GM21526 (cell line): Measurements from ENCODE around the gene ACSL5.
"Not testable (repeated sequence)": the region's sequence is repeated elsewhere in the genome, so short reads cannot be mapped to it uniquely, and the experiment has no call there.

Source experiments
- ATAC-seq: cut with Tn5 transposase; IDR thresholded peaks from one replicate; pipeline ENCODE4 v1.9.1; 2021; ENCODE audit warnings: moderate library complexity; ENCODE audit not compliant: unreplicated experiment, low FRiP score

Gene ACSL5

DNA sequence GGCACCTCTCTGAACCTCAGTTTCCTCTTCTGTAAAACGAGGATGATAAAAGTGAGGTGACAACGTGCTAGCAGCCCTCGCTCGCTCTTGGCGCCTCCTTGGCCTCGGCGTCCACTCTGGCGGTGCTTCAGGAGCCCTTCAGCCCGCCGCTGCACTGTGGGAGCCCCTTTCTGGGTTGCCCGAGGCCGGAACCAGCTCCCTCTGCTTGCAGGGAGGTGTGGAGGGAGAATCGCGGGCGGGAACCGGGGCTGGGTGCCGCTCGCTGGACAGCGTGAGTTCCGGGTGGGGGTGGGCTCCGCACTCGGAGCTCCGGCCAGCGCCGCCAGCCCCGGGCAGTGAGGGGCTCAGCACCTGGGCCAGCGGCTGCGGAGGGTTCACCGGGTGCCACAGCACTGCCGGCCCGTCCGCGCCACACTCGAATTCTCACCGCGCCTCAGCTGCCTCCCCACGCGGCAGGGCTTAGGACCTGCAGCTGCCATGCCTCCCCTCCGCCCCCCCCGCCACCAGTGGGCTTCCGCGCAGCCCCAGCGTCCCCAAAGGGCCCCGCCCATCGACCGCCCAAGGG, 24.3 kb upstream of the ACSL5 start:
- ATAC-seq = no peak

DNA sequence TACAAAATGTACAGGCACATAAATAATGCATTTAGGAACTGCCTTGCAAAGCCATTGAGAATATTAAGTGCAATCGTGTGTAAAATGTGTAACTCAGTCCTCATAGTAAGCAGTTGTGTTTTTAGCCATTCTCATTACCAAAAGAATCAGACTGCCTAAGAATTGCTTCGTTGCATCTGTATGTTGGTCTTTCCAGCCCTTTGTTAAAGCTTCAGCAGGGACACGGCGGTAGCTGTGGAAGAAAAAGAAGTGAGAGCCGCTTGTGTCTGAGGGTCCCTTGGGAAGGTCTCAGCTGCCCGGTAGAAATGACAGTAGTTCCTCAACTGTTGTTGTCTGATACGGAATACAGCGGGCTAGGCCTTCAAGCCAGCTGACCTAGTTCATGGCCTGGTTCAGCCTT, 22.8 kb upstream of the ACSL5 start:
- no peak for ATAC-seq

DNA sequence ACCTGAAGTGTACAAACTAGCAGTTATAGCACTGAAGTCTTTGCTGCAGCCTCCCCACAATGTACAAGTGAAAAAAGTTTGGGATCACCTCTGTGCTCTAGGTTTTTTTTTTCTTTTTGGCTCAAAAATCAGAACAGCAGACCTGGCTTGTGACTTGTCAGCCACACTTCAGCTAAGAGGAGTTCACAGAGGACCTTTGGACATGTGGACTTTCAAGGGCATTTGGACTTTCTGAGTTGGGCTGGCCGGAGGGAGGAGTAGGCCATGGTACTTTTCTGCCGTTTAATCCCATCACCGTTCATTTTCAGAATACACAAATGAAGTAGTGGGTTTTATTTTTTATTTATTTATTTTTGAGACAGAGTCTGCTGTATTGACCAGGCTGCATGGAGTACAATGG, 21.9 kb upstream of the ACSL5 start:
- ATAC-seq = no peak

DNA sequence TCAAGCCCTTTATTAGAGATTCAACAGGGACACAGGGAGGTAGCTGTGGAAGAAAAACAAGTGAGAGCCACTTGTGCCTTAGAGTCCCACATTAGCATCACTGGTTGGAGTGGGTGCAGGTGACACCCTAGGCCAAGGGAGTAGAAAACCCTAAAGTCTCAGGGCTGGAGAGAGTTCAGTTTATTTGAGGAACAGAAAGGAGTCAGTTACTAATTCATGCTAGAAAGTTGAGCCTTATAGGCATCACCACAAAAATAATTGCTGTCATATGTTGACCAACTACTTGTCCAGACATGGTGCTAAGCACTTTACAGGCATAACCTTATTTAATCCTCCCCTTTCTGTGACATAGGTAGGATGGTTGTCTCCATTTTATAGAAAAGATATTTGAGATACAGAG, 20.9 kb upstream of the ACSL5 start:
- ATAC-seq = no peak

DNA sequence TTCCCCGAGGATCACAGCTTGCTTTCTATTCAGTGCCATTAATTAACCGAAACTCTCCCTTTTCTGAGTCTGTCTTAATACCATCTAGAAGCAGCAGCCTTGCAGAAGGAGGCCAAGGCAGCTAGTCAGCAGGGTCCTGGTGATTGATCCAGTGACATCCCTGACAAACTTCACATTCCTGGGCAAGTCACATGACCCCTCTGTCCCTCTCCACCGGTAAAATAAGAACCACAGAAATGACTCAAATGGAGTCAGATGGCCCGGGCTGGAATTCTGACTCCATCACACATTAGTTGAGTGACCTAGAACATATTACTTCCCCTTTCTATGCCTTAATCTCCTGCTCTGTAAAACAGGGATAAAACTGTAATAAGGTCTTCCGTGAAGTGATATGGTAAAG, 17.2 kb upstream of the ACSL5 start:
- ATAC-seq = no peak

DNA sequence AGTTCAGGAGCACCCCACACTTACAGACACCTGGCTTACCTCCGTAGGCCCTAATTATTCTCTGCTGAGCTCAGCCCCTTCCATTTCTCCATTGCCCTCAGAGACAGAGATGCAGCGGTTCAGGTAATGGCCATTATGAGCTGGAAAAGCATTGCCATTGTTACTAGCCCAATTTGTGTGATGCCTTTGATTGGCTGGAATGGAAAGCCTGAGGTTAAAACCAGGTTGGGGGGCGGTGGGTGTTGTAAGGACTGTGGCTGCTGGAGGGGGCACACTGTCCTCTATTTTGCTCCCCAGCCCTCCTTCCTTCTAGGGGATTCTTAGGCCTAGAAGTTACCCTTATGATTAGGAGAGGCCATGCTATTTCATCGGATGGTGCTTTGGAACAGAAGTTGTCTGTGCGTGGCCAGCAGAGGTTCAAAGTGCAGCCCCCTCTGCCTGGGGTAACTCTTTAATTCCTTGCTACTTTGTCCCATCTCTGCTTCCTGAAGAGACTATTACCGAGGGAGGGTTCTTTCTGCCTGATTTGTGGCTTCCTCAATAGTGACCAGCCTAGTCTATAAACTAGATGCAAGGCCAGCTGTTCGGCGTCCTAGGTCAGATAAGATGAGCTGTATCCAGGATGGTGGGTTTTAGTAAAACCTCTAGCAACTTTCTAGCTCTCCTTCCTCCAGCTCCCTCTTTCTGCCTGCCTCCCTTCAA, 14.2 kb upstream of the ACSL5 start:
- ATAC-seq = no peak

DNA sequence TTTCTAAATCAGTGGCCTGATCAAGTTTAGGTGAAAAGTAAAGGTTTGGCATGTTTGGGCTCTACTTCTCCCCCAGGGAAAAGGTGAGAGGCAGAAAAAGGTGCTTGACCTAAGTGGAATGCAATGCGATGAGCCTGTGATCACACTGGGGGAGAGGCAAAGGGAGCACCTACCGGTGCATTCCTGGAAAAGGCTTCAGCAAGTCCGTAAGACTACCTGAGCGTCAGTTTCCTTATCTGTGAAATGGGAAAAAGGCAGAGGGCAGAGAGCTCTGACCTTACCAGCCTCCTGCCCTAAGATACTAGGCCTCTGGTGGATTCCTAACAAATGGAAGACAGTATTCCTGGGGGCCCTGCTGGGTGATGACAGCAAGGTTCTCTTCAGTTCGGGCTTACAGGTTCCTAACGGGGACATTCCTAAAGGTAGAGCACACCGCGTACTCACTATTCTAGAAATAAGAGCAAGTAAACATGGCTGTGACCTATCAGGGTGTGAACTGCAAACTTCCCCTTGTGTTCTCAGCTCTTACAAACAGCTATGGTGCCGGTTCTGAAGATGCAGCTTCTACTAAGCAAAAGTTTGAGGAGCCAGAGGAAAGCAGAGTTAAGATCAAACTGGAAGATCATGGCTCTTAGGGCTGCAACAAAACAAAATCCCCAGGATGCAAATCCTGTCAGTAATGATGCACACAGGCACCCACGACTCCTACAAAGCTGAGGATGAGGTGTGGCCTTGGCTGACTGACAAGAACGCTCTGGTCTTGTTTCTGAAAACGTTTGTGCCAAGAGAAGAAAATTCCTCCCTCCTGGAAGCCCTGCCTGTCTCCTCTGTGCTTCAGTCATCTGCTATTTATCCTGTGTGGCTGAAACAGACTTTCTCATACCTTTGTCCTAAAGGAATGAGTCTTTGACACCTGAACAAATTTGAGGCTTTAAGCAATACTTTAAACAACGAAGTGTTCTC, 13.3 kb upstream of the ACSL5 start:
- ATAC-seq = no peak

DNA sequence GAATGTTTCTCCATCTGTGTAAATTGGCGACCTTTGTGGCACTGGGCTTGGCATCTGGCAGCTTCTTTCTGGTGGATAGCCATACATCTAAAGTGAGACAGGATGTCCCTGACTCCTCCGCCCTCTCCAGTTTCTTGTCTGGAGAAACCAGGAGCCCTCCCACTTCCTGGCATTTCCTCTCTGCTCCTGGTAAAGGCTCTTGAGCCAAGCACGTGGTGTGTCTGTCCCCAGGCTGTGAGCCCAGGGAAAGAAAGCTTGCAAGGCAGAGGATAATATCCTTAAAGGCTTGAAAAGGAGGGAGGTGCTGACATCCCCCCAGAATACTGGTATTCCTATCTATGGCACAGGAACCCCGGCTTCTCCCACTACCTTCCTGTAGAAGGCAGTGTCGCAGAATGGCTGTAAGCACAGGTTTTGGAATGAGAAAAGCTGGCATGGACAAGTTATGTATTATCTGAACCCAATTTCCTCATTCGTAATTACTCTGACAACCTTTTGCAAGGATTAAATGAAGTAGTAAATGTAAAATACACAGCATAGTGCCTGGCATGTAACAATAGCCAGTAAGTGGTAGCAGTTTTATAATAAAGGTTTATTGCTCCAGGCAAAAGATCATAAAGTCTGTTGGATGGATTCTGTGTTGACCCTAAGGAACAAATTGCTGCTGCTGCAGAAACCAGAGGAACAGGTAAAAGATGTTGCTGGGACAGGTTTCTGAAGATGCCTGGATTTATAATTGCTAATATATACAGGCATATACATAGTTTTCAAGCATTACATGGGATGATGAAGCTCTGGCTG, 11.8 kb upstream of the ACSL5 start:
- ATAC-seq = no peak

DNA sequence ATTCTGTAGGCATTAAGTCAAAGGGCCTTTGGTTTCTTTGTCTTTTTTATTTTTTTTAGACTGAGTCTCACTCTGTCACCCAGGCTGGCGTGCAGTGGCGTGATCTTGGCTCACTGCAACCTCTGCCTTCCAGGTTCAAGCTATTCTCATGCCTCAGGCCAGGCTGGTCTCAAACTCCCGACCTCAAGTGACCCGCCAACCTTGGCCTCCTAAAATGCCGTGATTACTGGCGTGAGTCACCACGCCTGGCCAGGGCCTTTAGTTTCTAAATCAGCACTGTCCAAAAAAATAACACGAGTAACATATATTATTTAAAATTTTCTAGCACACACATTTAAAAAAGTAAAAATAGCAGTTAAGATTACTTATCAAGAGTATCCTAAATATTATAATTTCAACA, 11.1 kb upstream of the ACSL5 start:
- ATAC-seq = no peak

DNA sequence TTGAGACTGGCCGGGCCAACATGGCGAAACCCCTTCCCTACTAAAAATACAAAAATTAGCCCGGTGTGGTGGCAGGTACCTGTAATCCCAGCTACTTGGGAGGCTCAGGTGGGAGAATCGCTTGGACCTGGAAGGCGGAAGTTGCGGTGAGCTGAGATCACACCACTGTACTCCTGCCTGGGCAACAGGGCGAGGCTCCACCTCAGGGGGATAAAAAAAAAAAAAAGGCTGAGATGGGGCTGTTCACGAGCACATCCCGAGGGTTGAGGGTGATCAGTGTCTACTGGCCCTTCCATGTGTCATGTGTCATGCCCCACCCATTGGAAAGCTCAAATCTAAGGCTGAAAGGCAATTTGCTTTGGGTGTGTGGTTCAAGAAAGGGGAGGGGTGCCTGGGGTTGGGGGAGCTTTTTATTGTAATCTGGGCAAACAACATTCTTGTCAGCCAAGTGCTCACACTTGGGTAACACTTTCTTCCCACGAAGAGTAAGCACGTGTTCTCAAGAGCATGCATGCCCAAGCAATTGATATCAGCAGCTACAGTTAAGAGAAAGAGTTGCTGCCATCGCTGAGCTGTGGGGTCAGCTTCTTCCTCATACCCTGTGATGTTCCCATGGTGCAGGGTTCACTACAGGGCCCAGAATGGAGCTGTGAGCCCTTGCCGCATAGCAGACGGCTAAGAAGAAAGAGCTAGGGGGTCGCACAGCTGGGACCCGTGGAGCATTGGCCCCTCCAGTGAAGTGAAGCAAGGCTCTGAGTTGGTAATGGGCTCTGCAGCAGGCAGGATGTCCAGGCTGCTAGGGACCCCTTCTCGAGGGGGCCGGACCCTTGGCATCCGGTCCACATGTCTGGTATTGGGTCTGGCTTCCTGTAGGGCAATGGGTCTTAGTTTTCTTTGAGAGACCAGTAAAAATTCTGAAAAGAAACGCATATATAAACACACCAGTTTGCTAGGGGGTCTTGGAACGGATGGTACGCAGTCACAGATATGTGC, 9.9 kb upstream of the ACSL5 start:
- no peak for ATAC-seq

DNA sequence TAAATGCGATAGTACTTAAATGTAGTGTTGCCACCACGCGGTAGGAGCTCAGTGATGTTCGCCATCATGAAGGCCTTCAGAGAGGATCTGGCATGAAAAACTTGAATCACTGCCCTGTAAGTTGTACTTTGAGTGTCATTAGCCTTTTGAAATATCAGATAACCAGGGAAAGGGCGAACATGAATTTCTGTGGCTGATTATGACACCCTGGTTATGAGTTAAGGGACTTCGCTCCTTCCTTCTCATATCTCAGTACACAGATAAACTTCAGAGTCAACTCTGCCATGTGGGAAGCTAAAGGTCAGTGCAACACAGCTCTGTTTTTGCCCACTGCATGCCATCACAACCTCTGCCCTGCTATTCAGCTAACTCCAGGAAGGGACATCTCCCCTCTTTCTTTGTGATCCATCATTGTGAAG, 8.9 kb upstream of the ACSL5 start:
- no peak for ATAC-seq

DNA sequence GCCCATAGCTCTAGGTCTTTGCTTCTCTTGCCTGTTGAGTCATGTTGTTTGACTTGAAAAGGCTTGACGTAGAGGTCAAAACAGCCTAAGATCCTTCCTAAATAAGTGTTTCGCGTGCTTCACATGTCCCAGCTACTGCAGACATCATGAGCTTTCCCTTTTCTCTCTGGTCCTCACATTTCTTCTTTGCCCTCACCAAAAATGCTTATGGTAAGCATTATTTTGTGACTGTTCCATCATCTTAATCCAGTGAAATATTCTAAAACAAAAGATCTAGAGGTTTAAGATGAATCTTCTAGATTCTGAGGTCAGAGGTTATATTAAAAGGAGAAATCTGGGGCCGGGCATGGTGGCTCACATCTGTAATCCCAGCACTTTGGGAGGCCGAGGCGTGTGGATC, 8.5 kb upstream of the ACSL5 start:
- ATAC-seq = no peak

DNA sequence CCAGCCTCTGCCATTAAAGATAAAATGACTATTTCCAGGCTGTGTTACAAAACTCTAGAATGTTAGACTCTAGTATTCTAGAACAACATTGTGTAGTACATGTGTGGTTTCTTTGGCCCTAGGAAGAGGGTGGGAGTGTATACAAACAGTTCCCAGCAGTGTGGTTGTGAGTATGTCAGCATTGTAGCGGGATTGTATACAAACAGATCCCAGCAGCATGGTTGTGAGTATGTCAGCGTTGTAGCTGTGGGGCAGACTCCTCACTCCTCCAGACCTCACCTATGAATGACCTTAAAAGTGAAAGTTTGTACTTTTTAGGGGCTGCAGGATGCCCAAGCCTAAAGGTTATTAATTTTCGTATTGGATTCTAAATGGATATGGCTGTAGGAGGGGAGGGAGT, 6.9 kb upstream of the ACSL5 start:
- no peak for ATAC-seq

DNA sequence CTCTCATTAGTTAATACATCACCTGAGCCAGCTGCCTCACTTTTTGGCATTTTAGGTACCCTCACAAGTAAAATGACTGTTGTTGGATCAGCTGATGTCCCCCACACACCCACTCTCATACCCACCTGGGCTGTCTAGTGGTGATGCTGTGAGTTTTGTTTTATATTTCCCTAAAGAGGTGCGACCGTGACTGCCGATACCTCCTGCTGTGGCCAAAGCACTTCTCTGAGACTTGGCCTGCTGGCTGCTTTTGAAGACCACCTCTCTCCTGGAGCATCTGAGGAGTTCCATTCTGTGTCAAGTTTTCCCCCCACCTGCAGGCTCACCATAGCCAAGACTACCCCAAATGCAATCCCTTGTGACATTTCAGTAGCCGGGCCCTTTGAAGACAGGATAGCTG, 6.4 kb upstream of the ACSL5 start:
- no peak for ATAC-seq

DNA sequence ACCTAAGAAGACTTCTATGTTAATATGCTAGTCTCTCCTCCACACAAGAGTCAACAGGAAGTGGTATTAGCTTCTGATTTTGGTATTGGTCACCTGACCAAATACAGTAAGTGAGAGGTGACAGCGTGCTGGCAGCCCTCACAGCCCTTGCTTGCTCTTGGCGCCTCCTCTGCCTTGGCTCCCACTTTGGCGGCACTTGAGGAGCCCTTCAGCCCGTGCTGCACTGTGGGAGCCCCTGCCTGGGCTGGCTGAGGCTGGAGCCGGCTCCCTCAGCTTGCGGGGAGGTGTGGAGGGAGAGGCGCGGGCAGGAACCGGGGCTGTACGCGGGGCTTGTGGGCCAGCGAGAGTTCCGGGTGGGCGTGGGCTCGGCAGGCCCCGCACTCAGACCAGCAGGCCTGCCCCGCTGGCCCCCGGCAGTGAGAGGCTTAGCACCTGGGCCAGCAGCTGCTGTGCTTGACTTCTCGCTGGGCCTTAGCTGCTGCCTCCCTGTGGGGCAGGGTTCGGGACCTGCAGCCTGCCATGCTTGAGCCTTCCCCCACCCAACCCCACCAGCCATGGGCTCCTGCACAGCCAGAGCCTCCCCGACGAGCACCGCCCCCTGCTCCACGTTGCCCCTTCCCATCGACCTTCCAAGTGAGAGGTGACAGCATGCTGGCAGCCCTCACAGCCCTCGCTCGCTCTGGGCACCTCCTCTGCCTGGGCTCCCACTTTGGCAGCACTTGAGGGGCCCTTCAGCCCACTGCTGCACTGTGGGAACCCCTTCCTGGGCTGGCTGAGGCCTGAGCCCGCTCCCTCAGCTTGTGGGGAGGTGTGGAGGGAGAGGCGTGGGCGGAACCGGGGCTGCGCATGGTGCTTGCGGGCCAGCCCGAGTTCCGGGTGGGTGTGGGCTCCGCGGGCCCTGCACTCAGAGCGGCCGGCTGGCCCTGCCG, 4.2 kb upstream of the ACSL5 start:
- ATAC-seq = peak; percentile 92

DNA sequence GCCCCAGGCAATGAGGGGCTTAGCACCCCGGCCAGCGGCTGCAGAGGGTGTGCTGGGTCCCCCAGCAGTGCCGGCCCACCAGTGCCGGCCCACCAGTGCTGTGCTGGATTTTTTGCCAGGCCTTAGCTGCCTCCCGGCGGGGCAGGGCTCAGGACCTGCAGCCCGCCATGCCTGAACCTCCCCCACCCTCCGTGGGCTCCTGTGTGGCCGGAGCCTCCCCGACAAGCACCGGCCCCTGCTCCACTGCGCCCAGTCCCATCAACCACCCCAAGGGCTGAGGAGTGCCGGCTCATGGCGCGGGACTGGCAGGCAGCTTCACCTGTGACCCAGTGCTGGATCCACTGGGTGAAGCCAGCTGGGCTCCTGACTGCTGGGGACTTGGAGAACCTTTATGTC, 3.5 kb upstream of the ACSL5 start:
- ATAC-seq = no peak

DNA sequence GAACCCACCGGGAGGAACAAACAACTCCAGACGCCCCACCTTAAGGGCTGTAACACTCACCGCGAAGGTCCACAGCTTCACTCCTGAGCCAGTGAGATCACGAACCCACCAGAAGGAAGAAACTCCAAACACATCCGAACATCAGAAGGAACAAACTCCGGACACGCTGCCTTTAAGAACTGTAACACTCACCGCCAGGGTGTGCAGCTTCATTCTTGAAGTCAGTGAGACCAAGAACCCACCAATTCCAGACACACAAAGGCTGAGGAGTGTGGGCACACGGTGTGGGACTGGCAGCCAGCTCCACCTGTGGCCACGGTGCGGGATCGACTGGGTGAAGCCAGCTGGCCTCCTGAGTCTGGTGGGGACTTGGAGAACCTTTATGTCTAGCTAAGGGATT, 2.6 kb upstream of the ACSL5 start:
- not testable (repeated sequence) for ATAC-seq

DNA sequence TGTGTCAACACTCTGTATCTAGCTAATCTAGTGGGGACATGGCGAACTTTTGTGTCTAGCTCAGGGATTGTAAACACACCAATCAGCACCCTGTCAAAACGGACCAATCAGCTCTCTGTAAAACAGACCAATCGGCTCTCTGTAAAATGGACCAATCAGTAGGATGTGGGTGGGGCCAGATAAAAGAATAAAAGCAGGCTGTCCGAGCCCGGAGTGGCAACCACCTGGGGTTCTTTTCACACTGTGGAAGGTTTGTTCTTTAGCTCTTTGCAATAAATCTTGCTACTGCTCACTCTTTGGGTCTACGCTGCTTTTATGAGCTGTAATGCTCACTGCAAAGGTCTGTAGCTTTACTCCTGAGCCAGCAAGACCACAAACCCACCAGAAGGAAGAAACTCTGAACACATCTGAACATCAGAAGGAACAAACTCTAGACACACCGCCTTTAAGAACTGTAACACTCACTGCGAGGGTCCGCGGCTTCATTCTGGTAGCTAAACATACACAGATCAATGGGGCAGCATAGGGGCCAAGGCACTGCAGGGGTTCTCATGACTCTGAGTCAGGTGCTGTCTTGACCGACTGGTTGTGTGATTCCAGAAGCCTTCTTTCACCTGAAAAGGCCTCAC, 1.6 kb upstream of the ACSL5 start:
- ATAC-seq = not testable (repeated sequence)
